Renal pelvis (tissue), 4 donors: ENCODE data around the gene TRPV4. TPM values are rescaled to one million over a fixed set of nuclear protein-coding genes. Genes with fewer than 3 reads are reported as not detected.
A peak's percentile ranks its signal among the peaks of the same experiment; 100 is the strongest.

Source experiments
- DNase-seq: peaks from one replicate; pipeline ENCODE4 v3.0.0-alpha.2; 2013
- polyA plus RNA-seq, 3 donors: library from polyadenylated mRNA; unstranded; fragments of 120-200 nt; gene quantifications; one replicate each; pipeline ENCODE4 v1.2.1, GENCODE V29; 2013; ENCODE audit not compliant: insufficient read length in 3 of 3

The TRPV4 gene
- polyA plus RNA-seq, 3 donors = 14.7 to 21.7 (median 19.2) TPM

- no peak for DNase-seq
Measured at GRCh38 chr12:109808876-109809646, 24.1 kb downstream of the TRPV4 start.

- DNase-seq = no peak
Measured at GRCh38 chr12:109807954-109808643, 25.1 kb downstream of the TRPV4 start.

GRCh38 chr12:109804820-109805761 lies 28.1 kb downstream of the TRPV4 start:
- DNase-seq = peak; percentile 31

DNA sequence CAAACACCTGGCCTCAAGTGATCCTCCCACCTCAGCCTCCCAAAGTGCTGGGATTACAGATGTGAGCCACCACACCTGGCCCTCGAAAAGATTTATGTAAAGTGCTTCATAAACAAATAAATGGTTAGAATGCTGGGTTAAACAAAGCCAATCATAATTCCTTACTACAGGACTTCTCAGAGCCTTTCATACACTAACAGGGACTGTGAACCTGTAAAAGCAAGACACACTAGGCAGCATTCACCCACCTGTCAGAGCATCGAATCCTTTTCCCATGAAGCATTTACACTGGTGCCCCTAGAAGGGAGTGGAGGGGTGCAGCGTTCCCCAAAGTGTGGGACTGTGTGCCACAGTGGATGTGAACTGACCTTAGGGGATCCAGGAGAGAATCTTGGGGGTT lies 29.5 kb downstream of the TRPV4 start:
- DNase-seq = no peak

- no peak for DNase-seq
Measured at GRCh38 chr12:109802828-109803227, 30.4 kb downstream of the TRPV4 start.

- DNase-seq = no peak
Measured at GRCh38 chr12:109800536-109800935, 32.7 kb downstream of the TRPV4 start.

GRCh38 chr12:109798691-109799090 lies 34.5 kb downstream of the TRPV4 start:
- DNase-seq = no peak

- no peak for DNase-seq
Measured at GRCh38 chr12:109797905-109798669, 35.1 kb downstream of the TRPV4 start.

DNA sequence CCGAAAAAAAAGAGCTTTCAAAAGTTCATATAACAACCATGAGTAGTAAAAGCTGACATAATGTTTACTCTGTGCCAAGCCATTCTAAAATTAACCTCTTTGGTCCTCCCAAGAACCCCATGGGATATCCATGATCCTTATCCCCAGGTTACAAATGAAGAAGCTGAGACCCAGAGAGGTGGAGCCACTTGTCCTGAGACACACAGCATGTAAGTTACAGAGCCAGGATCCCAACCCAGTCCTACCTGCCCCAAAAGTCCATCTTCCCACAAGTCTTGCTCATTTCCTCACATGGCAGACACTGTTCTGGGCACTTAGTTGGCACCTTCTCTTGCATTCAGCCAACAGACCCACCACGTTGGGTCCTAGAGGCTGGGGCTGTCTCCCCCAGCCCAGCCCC lies 37.1 kb downstream of the TRPV4 start:
- no peak for DNase-seq

- DNase-seq = no peak
Measured at GRCh38 chr12:109795023-109795422, 38.2 kb downstream of the TRPV4 start.

GRCh38 chr12:109793826-109794501 lies 39.2 kb downstream of the TRPV4 start:
- no peak for DNase-seq

DNA sequence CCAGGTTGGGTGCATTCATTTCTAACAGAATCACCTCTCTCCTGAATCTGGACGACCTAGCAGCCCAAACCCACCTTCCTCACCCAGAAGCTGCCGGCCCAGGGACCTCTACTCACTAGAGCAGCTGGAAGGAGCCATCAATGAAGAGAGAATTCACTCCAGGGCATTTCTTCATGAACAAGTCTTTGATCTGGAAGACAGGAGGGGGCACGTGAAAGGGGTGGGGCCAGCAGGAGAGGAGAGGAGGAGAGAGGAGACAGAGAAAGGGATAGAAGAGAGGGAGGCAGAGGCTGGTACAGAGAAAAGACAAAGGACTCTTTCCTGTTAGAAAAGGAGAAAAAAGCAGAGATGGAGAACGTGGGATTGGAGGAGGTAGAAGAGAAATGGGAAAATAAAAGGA lies 39.8 kb downstream of the TRPV4 start:
- no peak for DNase-seq

GRCh38 chr12:109792992-109793391 lies 40.2 kb downstream of the TRPV4 start:
- DNase-seq = no peak

GRCh38 chr12:109789526-109790048 lies 43.6 kb downstream of the TRPV4 start:
- no peak for DNase-seq

DNA sequence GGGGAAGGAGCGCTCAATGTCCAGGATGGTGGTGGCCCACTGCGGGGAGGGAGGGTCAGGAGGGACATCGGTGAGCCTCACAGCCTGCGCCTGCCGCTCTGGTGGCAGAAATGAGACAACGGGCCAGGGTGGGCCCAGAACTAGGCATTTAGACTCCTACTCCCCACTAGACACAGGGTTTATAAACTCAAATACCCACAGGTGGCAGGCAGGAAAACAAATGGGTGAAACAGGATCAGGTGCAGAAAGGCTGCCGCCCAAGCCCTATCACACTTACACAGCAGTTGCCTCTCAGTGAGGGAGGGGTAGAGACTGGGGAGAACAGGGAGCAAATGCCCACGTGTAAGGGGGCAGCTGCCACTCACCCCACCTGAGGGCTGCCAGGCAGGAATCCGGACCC lies 46.4 kb downstream of the TRPV4 start:
- DNase-seq = no peak

GRCh38 chr12:109785854-109786253 lies 47.3 kb downstream of the TRPV4 start:
- no peak for DNase-seq

GRCh38 chr12:109783965-109784244 lies 49.3 kb downstream of the TRPV4 start:
- DNase-seq = no peak

GRCh38 chr12:109783135-109783964 lies 49.8 kb downstream of the TRPV4 start:
- DNase-seq = no peak

- no peak for DNase-seq
Measured at GRCh38 chr12:109782326-109782703, 50.9 kb downstream of the TRPV4 start.
